ENCODE results near the gene VAV2. TPM values are rescaled to one million over a fixed set of nuclear protein-coding genes. Genes with fewer than 3 reads are reported as not detected.

VAV2 gene
- total and polyA plus RNA-seq, 12 donors = 2.9 to 7.1 (median 5.0) TPM

- H3K4me3 ChIP-seq = no peak overlapping the region
- H3K27ac ChIP-seq = no peak overlapping the region
- WGBS, 2 donors = 87 to 93% methylated on average over 22 of the region's 22 CpGs
- intact Hi-C loops (cut with DNase I) = loop anchor here in 1 of 10 donors (10.0 kb wide), 1 partner anchor 297 kb away; no protein-coding TSS in a partner anchor
- peaks cover 0 to 2% (median 0%) of the 10 kb centered on the region in 9 donors for H3K36me3 ChIP-seq
- TF ChIP-seq CTCF (IDR thresholded peaks at IDR 0.05) = no peak
- H3K9me3 ChIP-seq = no peaks in the 10 kb centered on the region
- no peak for DNase-seq
- no peaks in the 10 kb centered on the region for H3K27me3 ChIP-seq
- ATAC-seq = no peak
- H3K4me1 ChIP-seq = peaks cover 0 to 11% (median 10%) of the 10 kb centered on the region in 9 donors
Observed at GRCh38 chr9:133797406-133798105, 194.6 kb downstream of the VAV2 start.

DNA sequence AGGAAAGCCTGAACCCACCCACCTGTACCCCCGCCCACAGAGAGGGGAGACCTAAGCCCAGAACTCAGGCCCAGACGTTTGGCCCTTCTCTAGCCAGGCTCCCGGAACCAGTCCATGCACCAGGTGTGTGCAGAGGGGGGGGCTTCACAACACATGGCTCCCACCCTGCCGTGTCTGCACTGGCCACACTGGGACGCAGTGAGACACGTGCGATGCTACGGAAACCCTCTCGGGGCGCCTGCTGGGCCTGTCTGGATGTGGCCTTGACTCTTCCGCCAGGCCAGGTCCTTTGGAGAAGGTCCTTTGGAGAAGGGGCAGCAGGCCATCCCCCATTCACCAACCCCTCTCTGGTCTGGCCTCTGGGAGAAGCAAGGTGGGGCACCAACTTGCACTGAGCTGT is 195.6 kb downstream of the VAV2 start:
- intact Hi-C loops (cut with DNase I) = loop anchor here in 1 of 10 donors (10.0 kb wide), 1 partner anchor 298 kb away; no protein-coding TSS in a partner anchor
- H3K27me3 ChIP-seq = no peaks in the 10 kb centered on the region
- TF ChIP-seq CTCF (IDR thresholded peaks at IDR 0.05) = no peak
- ATAC-seq = no peak
- H3K9me3 ChIP-seq = no peaks in the 10 kb centered on the region
- no peak overlapping the region for H3K4me3 ChIP-seq
- no peak for DNase-seq
- peaks cover 0 to 4% (median 0%) of the 10 kb centered on the region in 9 donors for H3K36me3 ChIP-seq
- no peak overlapping the region for H3K27ac ChIP-seq
- H3K4me1 ChIP-seq = peaks cover 0 to 13% (median 10%) of the 10 kb centered on the region in 9 donors
- WGBS, 2 donors = 96 to 97% methylated on average over 11 of the region's 11 CpGs

DNA sequence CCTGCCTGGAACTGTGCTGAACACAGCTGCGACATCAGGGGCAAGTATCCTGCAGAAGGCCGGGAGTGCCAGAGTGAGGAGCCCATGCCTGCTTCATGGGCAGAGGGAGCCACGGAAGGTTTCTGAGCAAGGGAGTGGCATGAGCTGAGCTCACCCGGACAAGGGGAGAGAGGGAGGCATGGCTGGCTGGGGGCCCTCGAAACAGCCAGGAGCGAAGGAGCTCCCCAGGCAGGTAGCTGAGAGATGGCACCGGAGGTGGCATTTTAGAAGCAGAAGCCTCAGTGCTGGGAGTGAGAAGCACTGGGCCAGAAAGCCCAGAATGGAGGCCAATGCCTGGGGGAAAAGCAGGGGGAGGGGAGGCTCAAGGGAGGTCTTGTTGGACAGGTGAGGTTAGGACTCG is 197.1 kb downstream of the VAV2 start:
- H3K9me3 ChIP-seq = no peaks in the 10 kb centered on the region
- DNase-seq (no peak), ATAC-seq (no peak)
- no peak overlapping the region for H3K27ac ChIP-seq
- no peak overlapping the region for H3K4me3 ChIP-seq
- no peak for TF ChIP-seq CTCF (IDR thresholded peaks at IDR 0.05)
- intact Hi-C loops (cut with DNase I) = loop anchor here in 1 of 10 donors (10.0 kb wide), 1 partner anchor 300 kb away; no protein-coding TSS in a partner anchor
- peaks cover 0 to 15% (median 12%) of the 10 kb centered on the region in 9 donors for H3K4me1 ChIP-seq
- H3K27me3 ChIP-seq = no peaks in the 10 kb centered on the region
- 82 to 89% methylated on average over 8 of the region's 8 CpGs for WGBS, 2 donors
- H3K36me3 ChIP-seq = peaks cover 0 to 14% (median 0%) of the 10 kb centered on the region in 9 donors

DNA sequence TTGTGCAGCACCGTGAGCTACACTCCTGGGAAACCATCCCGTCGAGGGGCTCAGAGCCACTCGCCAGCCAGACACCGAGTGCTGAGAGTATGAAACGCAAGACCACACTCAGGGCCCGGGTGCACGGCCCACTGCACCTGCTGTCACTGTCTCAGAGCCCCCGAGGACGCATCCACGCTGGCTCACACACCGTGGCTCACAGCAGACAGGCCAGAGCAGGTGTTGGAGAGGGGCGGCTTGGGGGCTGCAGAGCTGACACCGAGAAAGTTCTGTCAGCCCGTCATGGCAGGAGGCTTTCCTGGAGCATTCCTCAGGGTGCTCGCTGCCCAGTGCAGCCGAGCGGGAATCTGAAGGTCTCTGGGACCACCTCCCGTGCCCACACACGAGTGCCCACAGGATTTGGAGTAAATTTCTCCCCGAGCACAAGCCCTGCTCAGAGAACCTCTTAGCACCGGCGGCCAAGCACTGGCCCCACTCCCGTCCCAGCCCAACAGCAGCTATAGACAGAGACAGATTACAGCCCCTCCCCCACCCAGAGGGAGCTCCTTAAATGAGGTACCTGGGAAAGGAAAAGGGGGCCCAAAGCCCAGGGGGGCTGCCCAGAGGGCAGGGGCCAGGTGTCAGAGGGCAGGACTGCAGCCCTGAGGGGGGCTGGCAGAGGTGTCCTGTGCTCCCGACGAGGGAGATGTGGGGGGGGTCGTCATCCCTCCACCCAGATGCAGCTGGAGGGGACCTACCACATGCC is 197.9 kb downstream of the VAV2 start:
- Histone ChIP-seq H3K27ac (no peak overlapping the region), H3K4me1 (peaks cover 4 to 24% (median 21%) of the 10 kb centered on the region in 9 donors), H3K4me3 (no peak overlapping the region), H3K36me3 (peaks cover 0 to 14% (median 0%) of the 10 kb centered on the region in 9 donors), H3K27me3 (no peaks in the 10 kb centered on the region), H3K9me3 (no peaks in the 10 kb centered on the region)
- DNase-seq (no peak), ATAC-seq (no peak)
- no peak for TF ChIP-seq CTCF (IDR thresholded peaks at IDR 0.05)
- intact Hi-C loops (cut with DNase I) = loop anchor here in 4 of 10 donors (5.0 to 10.0 kb wide), 3 partner anchors 301 to 308 kb away; no protein-coding TSS in a partner anchor
- WGBS, 2 donors = 93% methylated on average over 27 of the region's 27 CpGs
